Vagina (tissue), 2 donors: ENCODE results near the gene CTCFL. TPM values are rescaled to one million over a fixed set of nuclear protein-coding genes. Genes with fewer than 3 reads are reported as not detected.

ENCODE experiments used
- DNase-seq, 2 donors: peaks; one replicate each; pipeline ENCODE4 v3.0.0-alpha.2; 2017; ENCODE audit errors: extremely low spot score in 2 of 2
- H3K27ac ChIP-seq: fragments of 200-600 bp; sonication (generic); one replicate; pipeline ENCODE4 v1.5.1; 2019
- H3K27me3 ChIP-seq: fragments of 200-600 bp; sonication (generic); one replicate; pipeline ENCODE4 v1.5.1; 2019
- H3K36me3 ChIP-seq, 2 donors: fragments of 200-600 bp; sonication (generic); one replicate each; pipeline ENCODE4 v1.5.1; 2017 to 2019
- H3K4me1 ChIP-seq: fragments of 200-600 bp; sonication (generic); one replicate; pipeline ENCODE4 v1.5.1; 2019
- H3K4me3 ChIP-seq, 2 donors: fragments of 200-600 bp; sonication (generic); 1 replicate in 1 of 2; 2 replicates in 1 of 2; pipeline ENCODE4 v1.5.1; 2016 to 2019
- H3K9me3 ChIP-seq: fragments of 200-600 bp; sonication (generic); one replicate; pipeline ENCODE4 v1.5.1; 2019
- CTCF ChIP-seq, 3 experiments: fragments of 450-650 bp in 2 of 3; fragments of 200-600 bp in 1 of 3; sonication (generic) in 1 of 3; IDR thresholded peaks; one replicate each; pipeline ENCODE4 v1.5.1; 2017 to 2019; ENCODE audit warnings: antibody characterized with exemption in 3 of 3, mild to moderate bottlenecking in 2 of 3, moderate library complexity in 2 of 3
- POLR2A ChIP-seq, 2 donors: fragments of 450-650 bp; IDR thresholded peaks; one replicate each; pipeline ENCODE4 v1.6.1; 2017; ENCODE audit warnings: antibody characterized with exemption in 2 of 2, mild to moderate bottlenecking in 2 of 2, moderate library complexity in 2 of 2
- POLR2AphosphoS5 ChIP-seq, 2 donors: sonication (generic); formaldehyde crosslinking; IDR thresholded peaks; one replicate each; pipeline ENCODE4 v1.9.0; 2017; ENCODE audit warnings: antibody characterized with exemption in 2 of 2, mild to moderate bottlenecking in 2 of 2, low read depth in 1 of 2; ENCODE audit not compliant: insufficient read depth in 1 of 2
- intact Hi-C: fragments of 100-400 bp; cut with DNase I; formaldehyde crosslinking; loops from one replicate; pipeline ENCODE4 v1.15.1; 2023
- total RNA-seq: library from RNA; depleted of rRNA; stranded (reverse); fragments of >200 nt; gene quantifications from one replicate; pipeline ENCODE4 v1.2.3, GENCODE V29; 2016

Gene CTCFL
- total RNA-seq, 1 donor from 2014 or later, result not detected

- H3K27ac ChIP-seq, result no peak overlapping the region
- H3K27me3 ChIP-seq, result no peaks in the 10 kb centered on the region
- H3K36me3 ChIP-seq, result no peaks in the 10 kb centered on the region
- intact Hi-C loops, result loop anchor here (10.0 kb wide), 1 partner anchor 695 kb away; no protein-coding TSS in a partner anchor
- H3K9me3 ChIP-seq, result no peaks in the 10 kb centered on the region
- H3K4me1 ChIP-seq, result no peaks in the 10 kb centered on the region
- no peak for DNase-seq
- H3K4me3 ChIP-seq, result no peak overlapping the region
- TF ChIP-seq POLR2AphosphoS5 (IDR thresholded peaks at IDR 0.05; ENCODE audit: insufficient read depth in 1 of 2, low read depth in 1 of 2) (no peak), POLR2A (IDR thresholded peaks at IDR 0.05) (no peak), CTCF (IDR thresholded peaks at IDR 0.05) (no peak)
Observed at GRCh38 chr20:57509665-57510237, 15.2 kb downstream of the CTCFL start.

GRCh38 chr20:57508831-57509230 lies 16.1 kb downstream of the CTCFL start:
- Histone ChIP-seq H3K27me3 (no peaks in the 10 kb centered on the region), H3K9me3 (no peaks in the 10 kb centered on the region), H3K4me1 (no peaks in the 10 kb centered on the region), H3K36me3 (no peaks in the 10 kb centered on the region), H3K4me3 (no peak overlapping the region), H3K27ac (no peak overlapping the region)
- intact Hi-C loops, result no loop called here
- TF ChIP-seq POLR2A (IDR thresholded peaks at IDR 0.05) (no peak), POLR2AphosphoS5 (IDR thresholded peaks at IDR 0.05; ENCODE audit: insufficient read depth in 1 of 2, low read depth in 1 of 2) (no peak), CTCF (IDR thresholded peaks at IDR 0.05) (no peak)
- DNase-seq, result no peak

GRCh38 chr20:57508381-57508780 lies 16.6 kb downstream of the CTCFL start:
- H3K36me3 ChIP-seq, result no peaks in the 10 kb centered on the region
- no peak overlapping the region for H3K4me3 ChIP-seq
- intact Hi-C loops, result no loop called here
- TF ChIP-seq POLR2AphosphoS5 (IDR thresholded peaks at IDR 0.05; ENCODE audit: insufficient read depth in 1 of 2, low read depth in 1 of 2) (no peak), CTCF (IDR thresholded peaks at IDR 0.05) (no peak), POLR2A (IDR thresholded peaks at IDR 0.05) (no peak)
- no peaks in the 10 kb centered on the region for H3K9me3 ChIP-seq
- H3K27ac ChIP-seq, result no peak overlapping the region
- H3K4me1 ChIP-seq, result no peaks in the 10 kb centered on the region
- DNase-seq, result no peak
- no peaks in the 10 kb centered on the region for H3K27me3 ChIP-seq

GRCh38 chr20:57507477-57507876 lies 17.5 kb downstream of the CTCFL start:
- no peak for DNase-seq
- Histone ChIP-seq H3K27me3 (no peaks in the 10 kb centered on the region), H3K4me3 (no peak overlapping the region), H3K9me3 (no peaks in the 10 kb centered on the region), H3K4me1 (no peaks in the 10 kb centered on the region), H3K36me3 (no peaks in the 10 kb centered on the region), H3K27ac (no peak overlapping the region)
- no peak for TF ChIP-seq POLR2A (IDR thresholded peaks at IDR 0.05)
- no peak for TF ChIP-seq POLR2AphosphoS5 (IDR thresholded peaks at IDR 0.05; ENCODE audit: insufficient read depth in 1 of 2, low read depth in 1 of 2)
- no peak for TF ChIP-seq CTCF (IDR thresholded peaks at IDR 0.05)
- intact Hi-C loops, result no loop called here

- no peaks in the 10 kb centered on the region for H3K4me1 ChIP-seq
- intact Hi-C loops, result no loop called here
- DNase-seq, result no peak
Observed at GRCh38 chr20:57505979-57506378, 19.0 kb downstream of the CTCFL start.

More at GRCh38 chr20:57505979-57506378, 19.0 kb downstream of the CTCFL start:
- TF ChIP-seq CTCF (IDR thresholded peaks at IDR 0.05) (no peak), POLR2A (IDR thresholded peaks at IDR 0.05) (no peak), POLR2AphosphoS5 (IDR thresholded peaks at IDR 0.05; ENCODE audit: insufficient read depth in 1 of 2, low read depth in 1 of 2) (no peak)
- Histone ChIP-seq H3K36me3 (no peaks in the 10 kb centered on the region), H3K27ac (no peak overlapping the region), H3K9me3 (no peaks in the 10 kb centered on the region), H3K4me3 (no peak overlapping the region), H3K27me3 (no peaks in the 10 kb centered on the region)
